Left colon (tissue), 2 donors: ENCODE measurements around the gene NAB2. TPM values are rescaled to one million over a fixed set of nuclear protein-coding genes. Genes with fewer than 3 reads are reported as not detected.
A peak's percentile ranks its signal among the peaks of the same experiment; 100 is the strongest.
"Not testable (repeated sequence)": the region's sequence is repeated elsewhere in the genome, so short reads cannot be mapped to it uniquely, and the experiment has no call there.

ENCODE experiments used
- ATAC-seq: fragments of 200-7000 bp; cut with Tn5 transposase; one replicate; pipeline ENCODE4 v1.9.1; 2020; ENCODE audit warnings: mild to moderate bottlenecking, moderate library complexity
- DNase-seq, 2 donors: peaks; one replicate each; pipeline ENCODE4 v3.0.0-alpha.2; 2020
- intact Hi-C, 2 donors: fragments of 100-400 bp; cut with DNase I in 1 of 2; cut with micrococcal nuclease in 1 of 2; formaldehyde crosslinking; loops; one replicate each; pipeline versions ENCODE4 v1.11.2 to v1.14.0; 2022; cut with DNase I, micrococcal nuclease
- long read RNA-seq: library from polyadenylated mRNA; unstranded; transcript quantifications from one replicate; pipeline ENCODE4 v2.0.0, GENCODE V29; 2021
- total RNA-seq, 2 donors: library from RNA; stranded (reverse); fragmentation: NEBNext Ultra II Directional; extraction: Animal tissue kit (Norgen Biotek cat#: 25700); gene quantifications; one replicate each; pipeline ENCODE4 v1.2.1, GENCODE V29; 2021
- donor health status: DM: no; HTN: no; CAD: no.
- donor health status: DM: yes; HTN: yes; CAD: no.

NAB2 gene, protein sequence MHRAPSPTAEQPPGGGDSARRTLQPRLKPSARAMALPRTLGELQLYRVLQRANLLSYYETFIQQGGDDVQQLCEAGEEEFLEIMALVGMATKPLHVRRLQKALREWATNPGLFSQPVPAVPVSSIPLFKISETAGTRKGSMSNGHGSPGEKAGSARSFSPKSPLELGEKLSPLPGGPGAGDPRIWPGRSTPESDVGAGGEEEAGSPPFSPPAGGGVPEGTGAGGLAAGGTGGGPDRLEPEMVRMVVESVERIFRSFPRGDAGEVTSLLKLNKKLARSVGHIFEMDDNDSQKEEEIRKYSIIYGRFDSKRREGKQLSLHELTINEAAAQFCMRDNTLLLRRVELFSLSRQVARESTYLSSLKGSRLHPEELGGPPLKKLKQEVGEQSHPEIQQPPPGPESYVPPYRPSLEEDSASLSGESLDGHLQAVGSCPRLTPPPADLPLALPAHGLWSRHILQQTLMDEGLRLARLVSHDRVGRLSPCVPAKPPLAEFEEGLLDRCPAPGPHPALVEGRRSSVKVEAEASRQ
- total RNA-seq, result 1 to 10 TPM; 2.3 to 8.9 TPM
- long read RNA-seq, partial matches to known transcripts, result 1 of 3 reads
- long read RNA-seq, other reads (novel, unspliced or antisense), result 1 of 3 reads

DNA sequence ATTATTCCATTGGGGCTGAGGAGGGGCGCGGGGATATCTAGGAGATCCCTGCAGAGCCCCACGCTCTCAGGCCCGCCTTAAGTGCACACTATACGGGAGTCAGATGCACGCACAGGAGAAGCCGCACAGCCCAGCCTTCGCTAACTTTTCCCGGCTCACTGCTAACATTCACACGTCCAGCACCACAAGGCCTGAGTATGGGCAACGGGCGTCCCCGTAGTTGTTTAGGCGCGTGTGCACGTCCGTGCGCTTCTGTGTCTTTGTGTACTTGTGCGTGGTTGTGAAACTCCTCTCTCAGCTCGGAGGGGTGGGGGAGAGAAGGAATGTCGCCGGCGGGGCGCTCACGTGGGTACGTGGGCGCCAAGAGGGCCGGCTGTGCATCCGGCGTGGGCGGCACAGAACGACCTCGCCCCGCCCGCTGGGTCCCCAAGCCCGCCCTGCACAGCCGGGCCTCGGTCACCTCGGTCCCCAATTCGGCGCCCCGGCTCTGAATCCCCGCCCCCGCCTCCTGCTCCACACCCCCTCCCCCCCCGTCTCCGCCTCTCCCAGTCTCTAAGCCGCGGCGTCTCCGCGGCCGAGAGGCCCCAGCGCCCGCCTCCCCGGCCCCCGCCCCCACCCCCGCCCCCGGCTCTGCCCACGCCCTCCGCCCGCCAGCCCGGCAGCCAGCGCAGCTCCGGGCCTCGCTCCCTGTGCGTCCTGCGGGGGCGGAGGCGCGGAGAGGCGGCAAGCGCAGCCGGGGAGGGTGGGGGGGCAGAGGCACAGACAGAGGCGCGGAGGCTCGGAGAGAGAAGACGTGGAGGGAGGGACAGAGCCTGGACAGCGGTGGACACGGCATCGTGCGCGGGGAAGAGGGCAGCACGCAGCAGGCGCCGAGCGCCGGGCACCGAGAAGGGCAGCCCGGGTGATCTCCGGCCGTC lies at the start of gene NAB2:
TSS of gene NAB2 (plus strand) at position 761 of the 917 bp plus-strand sequence. CDS start 158 bp downstream, outside the sequence.
- intact Hi-C loops, result no loop called here
- ATAC-seq (peak; percentile 70), DNase-seq (peak; percentile 95)

DNA sequence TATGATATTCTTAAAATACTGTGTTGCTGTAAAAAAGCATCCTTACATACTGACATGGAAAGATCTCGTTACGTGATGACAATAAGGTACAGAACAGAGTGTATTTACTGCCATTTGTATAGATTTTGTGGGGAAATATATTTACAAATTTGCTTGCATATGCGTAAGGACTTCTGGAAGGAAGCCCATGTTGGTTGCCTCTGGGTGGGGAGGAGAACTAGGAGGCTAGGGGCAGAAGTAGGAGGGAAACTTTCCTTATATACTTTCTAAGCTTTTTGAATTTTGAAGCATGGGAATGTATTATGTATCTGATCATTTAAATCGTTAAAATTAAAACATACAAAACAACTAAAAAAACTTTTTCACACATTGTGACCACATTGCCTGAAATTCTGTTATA lies 48.7 kb upstream of the NAB2 start:
- intact Hi-C loops, result no loop called here
- no peak for ATAC-seq
- no peak for DNase-seq

GRCh38 chr12:57040750-57041149 lies 48.2 kb upstream of the NAB2 start:
- DNase-seq (no peak), ATAC-seq (no peak)
- intact Hi-C loops, result no loop called here

DNA sequence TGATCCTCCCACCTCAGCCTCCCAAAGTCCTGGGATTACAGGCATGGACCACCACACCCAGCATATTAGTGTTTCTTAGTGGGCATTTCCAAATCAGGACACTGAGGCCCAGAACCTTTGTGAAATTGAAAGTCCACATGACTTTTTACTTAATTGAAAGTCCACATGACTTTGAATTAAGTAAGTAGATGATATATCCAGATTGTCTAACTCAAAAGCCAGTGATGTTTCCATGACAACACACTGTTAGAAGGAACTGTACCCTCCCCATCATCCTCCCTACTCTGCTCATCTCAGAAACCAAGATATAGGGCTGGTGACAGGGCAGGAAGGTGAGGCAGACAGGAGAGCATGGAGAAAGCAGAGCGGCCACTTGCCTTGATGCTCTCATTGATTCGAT lies 46.2 kb upstream of the NAB2 start:
- DNase-seq (no peak), ATAC-seq (no peak)
- intact Hi-C loops, result no loop called here

- intact Hi-C loops, result no loop called here
- no peak for ATAC-seq
- no peak for DNase-seq
Observed at GRCh38 chr12:57044468-57044867, 44.4 kb upstream of the NAB2 start.

- ATAC-seq (no peak), DNase-seq (no peak)
- intact Hi-C loops, result no loop called here
Observed at GRCh38 chr12:57044889-57045288, 44.0 kb upstream of the NAB2 start.

- DNase-seq (no peak), ATAC-seq (no peak)
- intact Hi-C loops, result no loop called here
Observed at GRCh38 chr12:57046086-57046791, 42.7 kb upstream of the NAB2 start.

DNA sequence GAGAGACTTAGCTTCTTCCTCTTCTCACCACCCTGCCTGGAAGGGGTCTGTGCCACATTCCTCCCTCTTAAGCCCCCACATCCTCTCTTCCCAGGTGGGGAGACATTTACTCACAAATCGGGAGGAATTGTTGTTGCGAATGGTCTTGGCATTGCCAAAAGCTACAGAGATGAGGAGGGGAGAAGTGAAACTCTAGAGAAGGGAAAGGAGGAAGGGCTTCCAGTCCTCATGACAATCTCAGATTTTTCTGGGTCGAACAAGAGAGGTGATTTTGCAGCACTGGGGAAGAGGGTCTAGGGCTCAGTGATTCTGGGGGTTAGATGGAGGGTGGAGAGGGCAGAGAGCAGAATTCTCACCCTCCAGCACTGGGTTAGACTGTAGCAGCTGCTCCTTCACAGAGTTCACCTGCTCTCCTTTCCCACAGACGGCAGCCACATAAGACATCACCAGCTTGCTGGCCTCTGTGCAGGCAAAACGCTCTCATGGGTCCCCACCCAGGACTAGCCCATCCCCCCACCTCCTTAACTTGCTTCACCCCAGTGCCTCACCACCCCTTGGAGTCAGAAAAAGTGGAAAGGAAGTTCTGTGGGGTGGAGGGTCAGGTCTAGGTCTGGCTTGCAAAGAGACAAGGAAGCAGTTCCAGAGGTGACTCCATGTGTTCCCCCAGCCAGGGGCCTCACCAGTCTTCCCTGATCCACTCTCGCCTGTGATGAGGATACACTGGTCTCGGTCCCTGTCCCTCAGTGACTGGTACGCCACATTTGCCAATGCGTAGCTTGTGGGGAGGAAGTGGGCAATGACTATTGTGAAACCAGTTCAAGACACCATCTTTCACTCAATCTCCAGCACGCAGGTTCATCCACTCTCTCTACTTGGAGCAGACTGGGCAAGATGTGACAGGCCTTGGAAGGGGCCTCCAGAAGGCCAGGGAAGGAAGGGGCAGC lies 41.7 kb upstream of the NAB2 start:
- intact Hi-C loops, result no loop called here
- ATAC-seq (no peak), DNase-seq (no peak)

- intact Hi-C loops, result no loop called here
- ATAC-seq (no peak), DNase-seq (no peak)
Observed at GRCh38 chr12:57047981-57048380, 40.9 kb upstream of the NAB2 start.

DNA sequence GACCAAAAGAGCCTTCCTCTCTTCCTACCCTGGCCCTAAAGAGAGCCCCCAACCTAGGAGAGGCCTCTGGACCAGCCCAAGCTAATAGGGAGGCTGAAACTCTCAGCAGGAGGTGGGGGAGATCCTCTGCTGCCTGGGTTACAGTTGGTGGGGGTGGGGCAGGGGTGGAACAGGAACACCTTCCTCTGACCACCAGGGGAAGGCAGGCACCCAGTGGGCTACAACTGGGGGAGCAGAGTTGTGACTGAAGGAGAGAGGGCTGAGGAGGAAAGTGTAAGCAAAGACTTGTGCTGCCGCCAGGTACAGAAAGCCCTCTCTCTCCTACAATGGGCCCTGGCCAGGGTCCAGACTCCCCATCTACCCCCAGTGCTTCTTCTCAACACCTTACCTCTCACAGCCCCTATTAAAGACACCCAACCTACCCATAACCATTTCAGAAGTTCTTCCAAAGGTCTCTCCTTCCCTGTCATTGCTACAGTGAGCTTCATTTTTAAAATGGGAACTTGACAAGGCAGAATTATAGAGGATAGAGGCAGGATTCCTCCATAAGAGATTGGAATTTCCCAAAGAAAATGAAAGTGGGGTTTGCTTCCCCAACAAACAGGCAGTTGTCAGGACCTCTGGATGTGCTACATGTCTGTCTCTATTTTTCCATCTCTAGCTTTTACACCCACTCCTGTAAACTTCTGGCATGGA lies 40.3 kb upstream of the NAB2 start:
- ATAC-seq (peak; percentile 8), DNase-seq (no peak)
- intact Hi-C loops, result no loop called here

DNA sequence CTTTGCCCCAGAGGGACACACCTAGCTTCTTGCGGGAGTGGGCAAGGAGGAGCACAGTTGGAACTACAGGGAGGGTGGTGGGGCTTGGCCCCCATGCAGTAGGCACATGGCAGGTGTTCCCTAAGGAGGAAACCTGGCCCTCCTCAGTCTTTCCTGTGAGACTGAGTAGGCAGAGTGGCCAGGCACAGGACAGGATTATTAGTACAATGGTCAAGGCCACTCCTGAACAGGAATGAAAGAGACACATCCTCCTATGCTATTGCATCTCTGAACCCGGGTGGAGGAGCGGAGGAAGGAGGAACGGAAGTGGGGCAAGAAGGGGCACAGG lies 39.8 kb upstream of the NAB2 start:
- DNase-seq (peak; percentile 65 to 67), ATAC-seq (peak; percentile 86)
- intact Hi-C loops, result no loop called here

DNA sequence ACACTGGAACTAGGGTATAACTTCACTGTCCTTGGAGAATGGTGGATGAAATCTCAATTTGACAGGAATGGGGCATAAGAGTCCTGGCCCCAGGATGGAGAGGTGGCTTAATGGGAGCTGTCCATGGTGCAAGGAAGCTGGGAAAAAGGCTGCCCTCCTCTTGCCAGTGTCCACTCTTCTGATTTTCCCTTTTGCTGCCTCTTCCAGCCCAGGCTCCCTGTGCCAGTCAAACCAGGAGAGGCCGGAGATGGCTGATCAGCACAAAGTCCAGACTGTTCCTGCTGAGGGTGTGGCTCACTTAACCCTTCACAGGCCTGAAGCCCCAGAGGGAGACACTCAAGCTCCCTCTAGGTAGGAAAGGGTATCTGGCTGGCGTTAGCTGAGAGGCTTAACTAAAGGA lies 39.0 kb upstream of the NAB2 start, which contains the start of gene MYO1A:
TSS of gene MYO1A (minus strand) at position 240 of the 400 bp plus-strand sequence. CDS start 1,806 bp downstream, outside the sequence.
- ATAC-seq (peak; percentile 86), DNase-seq (peak; percentile 69 to 77)
- intact Hi-C loops, result no loop called here

GRCh38 chr12:57051011-57051410 lies 37.9 kb upstream of the NAB2 start:
- ATAC-seq (peak; percentile 23), DNase-seq (no peak)
- intact Hi-C loops, result no loop called here

DNA sequence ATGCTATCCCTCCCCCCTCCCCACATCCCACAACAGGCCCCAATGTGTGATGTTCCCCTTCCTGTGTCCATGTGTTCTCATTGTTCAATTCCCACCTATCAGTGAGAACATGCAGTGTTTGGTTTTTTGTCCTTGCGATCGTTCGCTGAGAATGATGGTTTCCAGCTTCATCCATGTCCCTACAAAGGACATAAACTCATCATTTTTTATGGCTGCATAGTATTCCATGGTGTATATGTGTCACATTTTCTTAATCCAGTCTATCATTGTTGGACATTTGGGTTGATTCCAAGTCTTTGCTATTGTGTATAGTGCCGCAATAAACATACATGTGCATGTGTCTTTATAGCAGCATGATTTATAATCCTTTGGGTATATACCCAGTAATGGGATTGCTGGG lies 35.8 kb upstream of the NAB2 start:
- DNase-seq, intact Hi-C loops, ATAC-seq: not testable (repeated sequence)

DNA sequence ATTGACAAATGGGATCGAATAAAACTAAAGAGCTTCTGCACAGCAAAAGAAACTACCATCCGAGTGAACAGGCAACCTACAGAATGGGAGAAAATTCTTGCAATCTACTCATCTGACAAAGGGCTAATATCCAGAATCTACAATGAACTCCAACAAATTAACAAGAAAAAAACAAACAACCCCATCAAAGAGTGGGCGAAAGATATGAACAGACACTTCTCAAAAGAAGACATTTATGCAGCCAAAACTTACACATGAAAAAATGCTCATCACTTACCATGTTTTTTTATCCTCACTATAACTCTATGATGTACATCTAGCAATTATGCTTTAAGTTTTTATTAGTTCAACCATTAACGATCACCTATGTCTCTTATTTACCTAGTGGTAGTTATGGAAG lies 35.0 kb upstream of the NAB2 start:
- DNase-seq, intact Hi-C loops, ATAC-seq: not testable (repeated sequence)

DNA sequence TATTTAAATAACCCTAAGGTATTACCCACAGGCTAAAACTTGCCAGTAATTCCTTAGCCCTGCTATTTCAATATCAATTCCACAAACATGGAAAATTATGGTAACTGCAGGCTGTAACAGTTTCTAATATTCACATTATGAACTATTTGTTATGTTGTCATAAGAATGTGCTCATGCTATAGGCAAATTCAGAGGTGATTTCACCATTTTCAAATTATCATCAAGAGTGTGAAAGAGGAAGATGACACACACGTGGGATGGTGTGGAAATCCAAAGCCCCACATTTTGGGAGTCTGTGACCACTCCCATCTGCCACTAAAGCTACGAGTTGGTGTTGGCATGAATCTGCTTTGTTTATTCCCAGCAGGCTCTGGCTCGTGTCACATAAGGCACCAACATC lies 33.1 kb upstream of the NAB2 start:
- no peak for DNase-seq
- no peak for ATAC-seq
- intact Hi-C loops, result no loop called here

GRCh38 chr12:57057067-57057751 lies 31.7 kb upstream of the NAB2 start:
- no peak for ATAC-seq
- DNase-seq, result no peak
- intact Hi-C loops, result no loop called here
